AG08396 (cell line): Measurements from ENCODE around the gene GPR108.
A peak's percentile ranks its signal among the peaks of the same experiment; 100 is the strongest.
"Not testable (repeated sequence)": the region's sequence is repeated elsewhere in the genome, so short reads cannot be mapped to it uniquely, and the experiment has no call there.

Source experiments
- DNase-seq: peaks from one replicate; pipeline ENCODE4 v3.0.0; 2012; ENCODE audit warnings: low spot score, mixed read lengths

Gene GPR108

DNA sequence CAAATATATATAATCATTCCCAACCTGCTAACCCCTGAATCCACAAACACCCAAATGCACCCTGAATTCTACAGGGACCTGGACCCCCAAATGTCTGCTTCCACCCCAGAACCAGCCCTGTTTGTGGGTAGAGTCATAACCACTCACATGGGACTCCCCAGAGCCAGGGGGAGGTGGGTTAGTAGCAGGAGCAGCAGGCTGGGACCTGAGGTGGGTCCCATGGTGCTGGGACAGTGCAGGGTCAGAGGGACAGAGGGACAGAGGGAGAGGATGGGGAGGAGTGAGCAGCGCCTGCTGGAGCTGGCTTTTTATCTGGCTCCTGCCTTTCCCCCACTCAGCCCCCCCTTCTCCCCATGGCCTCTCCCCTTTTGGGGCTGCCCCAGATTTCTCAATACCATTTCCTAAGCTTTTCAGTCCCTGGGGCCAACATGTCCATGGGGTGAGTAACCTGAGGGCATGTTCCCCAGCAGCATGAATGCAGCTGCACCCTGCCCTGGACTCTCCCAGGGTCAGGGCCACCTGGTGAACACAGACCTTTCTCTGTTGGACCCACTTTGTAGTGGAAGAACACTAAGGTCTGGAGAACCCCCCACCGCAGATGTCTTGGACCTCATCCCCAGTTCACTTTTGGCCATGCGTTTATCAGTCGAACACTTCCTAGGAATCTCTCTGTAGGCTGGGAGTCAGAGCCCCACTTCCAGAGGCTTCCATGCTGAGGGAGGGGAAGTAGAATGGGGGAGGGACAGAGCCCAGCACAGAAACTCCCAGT is 16.8 kb downstream of the GPR108 start, which contains the start of gene C3:
Gene C3 (minus strand): TSS at position 282 of the 769 bp plus-strand sequence. CDS start 61 bp downstream, at position 221.
- peak; percentile 63 for DNase-seq

DNA sequence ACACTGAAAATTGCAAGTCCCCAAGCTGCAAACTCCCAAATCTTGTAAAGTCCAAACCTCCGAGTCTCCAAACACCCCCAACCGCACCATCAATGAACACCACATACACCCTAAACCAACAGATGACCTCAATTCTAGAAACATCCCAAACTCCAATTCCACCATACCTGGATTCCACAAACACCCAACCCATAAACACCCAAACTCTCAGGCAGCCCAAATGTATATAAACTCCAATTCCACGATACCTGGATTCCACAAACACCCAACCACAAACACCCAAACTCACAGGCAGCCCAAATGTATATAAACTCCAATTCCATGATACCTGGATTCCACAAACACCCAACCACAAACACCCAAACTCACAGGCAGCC is 17.4 kb downstream of the GPR108 start:
- no peak for DNase-seq

DNA sequence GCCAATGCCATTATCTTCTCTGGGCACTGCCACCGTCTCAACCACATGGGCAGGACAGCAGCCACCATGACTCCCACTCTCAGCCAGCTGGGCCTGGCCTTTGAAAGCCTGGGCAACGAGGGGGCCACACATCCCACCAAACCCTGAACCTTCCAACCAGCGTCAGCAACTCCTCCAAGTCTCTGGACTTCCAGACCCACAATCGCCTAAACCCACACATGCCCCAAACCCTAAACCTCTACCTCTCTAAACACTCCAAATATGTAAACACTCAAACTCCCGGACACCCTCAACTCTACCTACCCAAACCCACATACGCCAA is 17.9 kb downstream of the GPR108 start:
- DNase-seq: no peak

- peak; percentile 48 for DNase-seq
Measured at GRCh38 chr19:6718741-6719539, 18.4 kb downstream of the GPR108 start.

- DNase-seq: no peak
Measured at GRCh38 chr19:6718111-6718740, 19.2 kb downstream of the GPR108 start.

- DNase-seq: no peak
Measured at GRCh38 chr19:6717441-6717971, 19.9 kb downstream of the GPR108 start.

- DNase-seq: no peak
Measured at GRCh38 chr19:6717036-6717435, 20.3 kb downstream of the GPR108 start.

DNA sequence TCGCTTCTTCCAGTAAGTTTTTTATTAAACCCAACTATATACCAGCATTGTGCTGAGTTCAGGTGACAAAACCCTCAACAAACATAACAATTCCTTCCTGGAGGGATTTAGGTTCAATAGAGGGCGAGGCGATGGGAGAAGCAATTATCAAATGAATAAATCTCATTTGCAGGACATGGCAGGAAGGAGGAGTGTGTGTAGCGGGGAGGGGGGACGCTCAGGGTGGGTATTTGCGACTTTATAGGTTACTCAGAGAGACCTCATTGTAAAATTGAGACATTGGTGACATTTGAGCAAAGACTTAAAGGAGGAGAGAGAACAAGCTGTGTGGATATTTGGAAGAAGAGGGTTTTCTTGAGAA is 20.8 kb downstream of the GPR108 start:
- no peak for DNase-seq

DNA sequence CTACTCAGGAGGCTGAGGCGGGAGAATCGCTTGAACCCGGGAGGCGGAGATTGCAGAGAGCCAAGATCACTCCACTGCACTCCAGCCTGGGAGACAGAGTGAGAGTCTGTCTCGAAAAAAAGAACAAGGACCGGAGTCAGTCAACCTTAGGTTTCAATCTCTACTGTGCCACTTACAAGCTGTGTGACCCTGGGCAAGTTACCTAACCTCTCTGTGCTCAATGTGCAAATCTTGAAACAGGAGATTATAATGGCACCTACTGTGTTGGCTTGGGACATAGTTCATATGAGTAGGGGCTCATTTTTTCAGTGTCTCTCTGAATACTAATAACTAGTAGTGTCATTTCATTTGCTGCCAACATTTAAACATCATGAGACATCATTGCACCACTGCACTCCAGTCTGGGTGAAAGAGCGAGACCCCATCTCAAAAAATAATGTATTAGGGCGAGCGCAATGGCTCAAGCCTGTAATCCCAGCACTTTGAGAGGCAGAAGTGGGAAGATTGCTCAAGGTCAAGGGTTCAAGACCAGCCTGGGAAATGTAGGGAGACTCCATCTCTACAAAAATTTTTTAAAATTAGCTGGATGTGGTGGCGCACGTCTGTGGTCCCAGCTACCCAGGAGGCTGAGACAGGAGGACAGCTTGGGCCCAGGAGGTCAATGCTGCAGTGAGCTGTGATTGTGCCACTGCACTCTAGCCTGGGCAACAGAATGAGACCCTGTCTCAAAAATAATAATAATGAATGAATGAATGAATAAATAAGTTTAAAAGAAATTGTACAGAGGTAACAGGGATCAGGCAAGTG is 22.4 kb downstream of the GPR108 start:
- no peak for DNase-seq

DNA sequence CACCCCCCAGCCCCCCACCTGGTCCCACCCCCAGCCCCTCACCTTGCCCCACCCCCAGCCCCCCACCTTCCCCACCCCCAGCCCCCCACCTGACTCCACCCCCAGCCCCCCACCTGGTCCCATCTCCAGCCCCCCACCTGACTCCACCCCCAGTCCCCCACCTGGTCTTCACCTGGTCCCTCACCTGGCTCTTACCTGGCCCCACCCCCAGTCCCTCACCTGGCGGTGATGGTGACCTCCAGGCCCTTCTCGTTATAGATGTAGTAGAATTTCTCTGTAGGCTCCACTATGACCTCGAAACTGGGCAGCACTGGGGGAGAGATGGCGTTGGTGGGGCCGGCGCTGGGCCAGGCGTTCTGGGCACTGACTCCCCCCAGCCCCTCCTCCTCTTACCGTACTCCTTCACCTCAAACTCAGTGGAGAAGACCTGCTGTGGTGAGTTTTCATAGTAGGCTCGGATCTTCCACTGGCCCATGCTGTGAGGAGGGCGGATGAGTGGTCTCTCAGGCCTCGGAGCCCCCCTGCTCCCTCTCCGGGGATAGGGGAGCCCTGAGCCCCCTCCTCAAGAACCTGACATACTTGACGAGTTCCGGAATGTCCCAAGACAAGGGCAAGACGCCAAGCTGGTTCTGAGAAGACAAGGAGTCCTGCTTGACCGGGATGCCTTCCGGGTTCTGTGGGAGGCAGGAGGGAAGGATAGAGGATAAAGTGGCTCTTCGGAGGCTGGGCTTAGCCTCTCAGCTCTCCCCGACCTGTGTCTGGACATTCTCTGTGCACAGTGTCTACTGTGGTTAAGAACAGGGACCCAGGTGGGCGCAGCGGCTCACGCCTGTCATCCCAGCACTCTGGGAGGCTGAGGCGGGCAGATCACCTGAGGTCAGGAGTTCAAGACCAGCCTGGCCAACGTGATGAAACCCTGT is 23.3 kb downstream of the GPR108 start:
- no peak for DNase-seq

DNA sequence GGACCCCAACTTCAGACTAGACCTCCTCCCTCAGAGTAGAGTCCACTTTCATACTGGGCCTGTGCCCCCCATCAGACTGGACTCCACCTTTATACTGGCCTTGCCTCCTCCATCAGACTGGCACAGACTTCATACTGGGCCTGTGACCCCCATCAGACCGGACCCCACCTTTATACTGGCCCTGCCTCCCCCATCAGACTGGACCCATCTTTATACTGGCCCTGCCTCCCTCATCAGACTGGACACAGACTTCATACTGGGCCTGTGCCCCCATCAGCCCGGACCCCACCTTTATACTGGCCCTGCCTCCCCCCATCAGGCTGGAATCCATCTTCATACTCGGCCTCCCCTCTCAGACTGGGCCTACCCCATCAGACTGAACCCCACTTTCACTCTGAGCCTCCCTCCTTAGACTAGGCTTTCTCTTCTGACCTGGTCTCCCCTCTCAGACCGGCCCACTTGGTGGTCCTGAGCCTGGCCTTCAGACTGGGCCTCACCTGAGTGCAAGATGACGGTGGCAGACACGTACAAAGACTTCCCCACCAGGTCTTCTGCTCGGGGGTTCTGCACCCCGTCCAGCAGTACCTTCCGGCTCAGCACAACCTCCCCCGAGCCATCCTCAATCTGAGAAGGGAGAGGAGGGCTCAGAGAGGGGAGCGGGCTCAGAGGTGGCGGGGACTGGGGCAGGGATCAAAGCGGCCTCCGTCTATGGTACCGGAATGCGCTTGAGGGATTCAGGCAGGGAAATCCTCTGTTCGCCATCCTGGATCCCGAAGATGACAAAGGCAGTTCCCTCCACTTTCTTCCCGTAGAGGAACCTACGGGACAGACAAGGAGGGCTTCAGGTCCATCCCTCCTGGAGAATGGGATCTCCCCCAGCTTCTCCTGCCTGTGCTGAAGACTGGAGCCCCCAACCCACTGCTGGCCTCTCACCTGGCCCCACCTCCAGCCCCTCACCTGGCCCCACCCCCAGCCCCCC is 24.4 kb downstream of the GPR108 start:
- no peak for DNase-seq

GRCh38 chr19:6712231-6712630 is 25.1 kb downstream of the GPR108 start:
- no peak for DNase-seq

- DNase-seq: no peak
Measured at GRCh38 chr19:6711605-6712004, 25.8 kb downstream of the GPR108 start.

DNA sequence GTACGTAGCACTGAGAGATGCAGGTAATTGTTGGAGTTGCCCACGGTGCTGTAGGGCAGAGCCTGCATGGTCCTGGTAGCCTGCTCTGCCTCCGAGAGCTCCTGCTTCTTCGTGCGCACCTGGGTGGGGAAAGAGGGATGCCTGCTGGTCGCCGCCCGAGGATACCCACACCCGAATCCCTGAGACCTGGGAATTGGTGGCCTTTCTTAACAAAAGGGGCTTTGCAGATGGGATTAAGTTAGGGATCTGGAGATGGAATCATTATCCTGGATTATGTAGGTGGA is 26.4 kb downstream of the GPR108 start:
- no peak for DNase-seq

GRCh38 chr19:6710273-6711077 is 26.9 kb downstream of the GPR108 start:
- DNase-seq: no peak

DNA sequence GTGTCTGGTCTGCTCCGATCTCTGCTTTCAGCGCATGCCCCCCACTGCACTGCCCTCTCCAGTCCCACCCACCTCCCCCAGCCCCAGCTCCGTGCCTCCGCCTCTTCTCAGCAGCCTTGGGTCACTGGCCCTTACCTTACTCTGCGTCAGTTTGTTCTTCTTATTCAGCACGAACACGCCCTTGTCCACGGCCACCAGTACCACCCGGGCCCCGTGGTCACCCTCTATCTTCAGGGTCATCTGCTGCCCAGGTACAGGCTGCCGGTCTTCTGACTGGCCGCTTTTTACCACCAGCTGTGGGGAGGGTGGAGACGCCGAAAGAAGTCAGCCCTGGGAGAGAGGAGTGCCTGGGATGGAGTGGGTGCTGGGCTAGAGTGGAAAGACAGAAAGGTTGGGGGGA is 27.8 kb downstream of the GPR108 start:
- no peak for DNase-seq

DNA sequence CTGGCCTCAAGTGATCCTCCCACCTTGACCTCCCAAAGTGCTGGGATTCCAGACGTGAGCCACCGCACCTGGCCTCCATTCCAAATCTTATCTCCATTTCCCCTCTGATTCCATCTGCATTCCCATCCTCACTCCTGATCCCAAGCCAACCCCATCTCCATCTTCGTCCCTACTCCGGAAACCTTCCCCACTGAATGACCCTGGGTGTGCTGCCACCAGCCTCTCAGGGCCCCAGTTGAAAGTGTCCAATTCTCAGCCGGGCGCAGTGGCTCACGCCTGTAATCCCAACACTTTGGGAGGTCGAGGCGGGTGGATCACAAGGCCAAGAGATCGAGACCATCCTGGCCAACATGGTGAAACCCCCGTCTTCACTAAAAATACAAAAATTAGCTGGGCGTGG is 28.5 kb downstream of the GPR108 start:
- DNase-seq: not testable (repeated sequence)

GRCh38 chr19:6708346-6708745 is 29.0 kb downstream of the GPR108 start:
- DNase-seq: no peak

- DNase-seq: no peak
Measured at GRCh38 chr19:6707658-6708018, 29.7 kb downstream of the GPR108 start.
